Caco-2 (cell line): ENCODE measurements around the gene MAP3K4. TPM values are rescaled to one million over a fixed set of nuclear protein-coding genes. Genes with fewer than 3 reads are reported as not detected.

ENCODE experiments used
- BruUV-seq: library from RNA; stranded (reverse); fragments of 400-500 nt; replicated peaks from 2 replicates; lab custom pipeline; 2021; lab: Mats Ljungman, UMichigan
- CTCF ChIA-PET: fragments of 300-600 bp; sonication (Branson Sonifier 250); formaldehyde crosslinking; loops from one replicate; lab custom pipeline; 2022; ENCODE audit warnings: antibody characterized with exemption; lab: Charles Lee
- POLR2A ChIA-PET: fragments of 300-600 bp; sonication (Branson Sonifier 250); formaldehyde crosslinking; loops from one replicate; lab custom pipeline; 2022; ENCODE audit warnings: antibody characterized with exemption; lab: Charles Lee
- DNase-seq, 2 experiments: peaks; one replicate each; pipeline versions ENCODE4 v3.0.0 to v3.0.0-alpha.2; 2020 to 2022
- H3K27me3 ChIP-seq: replicated peaks from 2 replicates; pipeline ENCODE4 v1.6.0; 2011; ENCODE audit warnings: low read length; ENCODE audit not compliant: control insufficient read depth, insufficient read depth
- H3K36me3 ChIP-seq: 2 replicates; pipeline ENCODE4 v1.5.1; 2011; ENCODE audit warnings: low read length; ENCODE audit not compliant: control insufficient read depth, insufficient read depth
- H3K4me1 ChIP-seq: fragments of 250-450 bp; sonication (Bioruptor Pico); 2 replicates; pipeline ENCODE4 v1.5.1; 2020; ENCODE audit warnings: mild to moderate bottlenecking
- H3K4me3 ChIP-seq: 2 replicates; pipeline ENCODE4 v1.5.1; 2011; ENCODE audit warnings: low read depth, mild to moderate bottlenecking, control low read depth, low read length
- H3K9me3 ChIP-seq: fragments of 250-450 bp; sonication (Bioruptor Pico); 2 replicates; pipeline ENCODE4 v1.5.1; 2020; ENCODE audit warnings: mild to moderate bottlenecking, moderate library complexity
- H3K27ac Mint-ChIP-seq: one replicate; pipeline ENCODE4 v1.8.0; 2022; ENCODE audit warnings: mixed read lengths; ENCODE audit not compliant: unreplicated experiment
- H3K27me3 Mint-ChIP-seq: one replicate; pipeline ENCODE4 v1.8.0; 2022; ENCODE audit warnings: mixed read lengths; ENCODE audit not compliant: insufficient read depth, unreplicated experiment
- H3K36me3 Mint-ChIP-seq: one replicate; pipeline ENCODE4 v1.8.0; 2022; ENCODE audit warnings: mild to moderate bottlenecking, mixed read lengths; ENCODE audit not compliant: insufficient read depth, unreplicated experiment
- H3K4me1 Mint-ChIP-seq: one replicate; pipeline ENCODE4 v1.8.0; 2022; ENCODE audit warnings: low read depth, mixed read lengths; ENCODE audit not compliant: unreplicated experiment
- H3K4me3 Mint-ChIP-seq: one replicate; pipeline ENCODE4 v1.8.0; 2022; ENCODE audit warnings: mild to moderate bottlenecking, moderate library complexity, mixed read lengths; ENCODE audit not compliant: unreplicated experiment
- H3K9me3 Mint-ChIP-seq: one replicate; pipeline ENCODE4 v1.8.0; 2022; ENCODE audit warnings: mixed read lengths; ENCODE audit not compliant: unreplicated experiment
- intact Hi-C: fragments of 100-400 bp; cut with micrococcal nuclease; formaldehyde crosslinking; loops from one replicate; pipeline ENCODE4 v1.10.0; 2022; ENCODE audit not compliant: unreplicated experiment
- total RNA-seq: library from RNA; stranded (reverse); gene quantifications from 2 replicates; pipeline ENCODE4 v1.2.3, GENCODE V29; 2022
- TF ChIP-seq, protein P1 (sequence below), 2 experiments: fragments of 200-600 bp in 1 of 2; IDR thresholded peaks; 1 replicate in 1 of 2; 2 replicates in 1 of 2; pipeline versions ENCODE4 v1.5.1 to v1.8.0; 2011 to 2022; ENCODE audit warnings: antibody characterized with exemption in 1 of 2, control low read depth in 1 of 2, inconsistent platforms in 1 of 2, low read depth in 1 of 2, low read length in 1 of 2, mild to moderate bottlenecking in 1 of 2, moderate library complexity in 1 of 2; ENCODE audit not compliant: insufficient read depth in 1 of 2, severe bottlenecking in 1 of 2, unreplicated experiment in 1 of 2

MAP3K4 gene
- total RNA-seq, 1 experiment from 2014 or later, result 34.3 TPM

DNA sequence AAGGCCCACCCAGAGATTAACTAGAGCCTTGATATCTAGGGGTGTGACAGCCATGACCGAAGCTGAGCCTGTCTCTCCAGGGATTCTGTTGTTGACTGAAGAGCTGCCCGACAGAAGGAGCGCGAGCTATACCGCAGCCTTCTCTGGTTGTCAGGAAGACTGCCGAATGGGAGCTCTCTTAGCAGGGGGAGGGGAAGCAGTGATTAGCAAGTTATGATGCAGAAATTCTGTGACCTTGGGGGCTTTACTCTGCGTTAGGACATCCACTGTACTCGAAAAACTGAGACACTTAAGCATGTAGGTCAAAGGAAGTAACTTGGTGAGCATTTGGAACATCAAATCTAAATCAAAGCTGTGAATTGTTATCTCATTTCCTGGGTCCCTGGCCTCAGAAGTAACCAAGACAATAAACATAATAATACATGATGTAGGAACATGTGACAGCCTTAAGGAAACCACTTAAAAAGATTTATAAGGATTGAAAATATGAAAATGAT is 84.7 kb downstream of the MAP3K4 start:
- no peak for DNase-seq
- POLR2A ChIA-PET, result no interaction called here

DNA sequence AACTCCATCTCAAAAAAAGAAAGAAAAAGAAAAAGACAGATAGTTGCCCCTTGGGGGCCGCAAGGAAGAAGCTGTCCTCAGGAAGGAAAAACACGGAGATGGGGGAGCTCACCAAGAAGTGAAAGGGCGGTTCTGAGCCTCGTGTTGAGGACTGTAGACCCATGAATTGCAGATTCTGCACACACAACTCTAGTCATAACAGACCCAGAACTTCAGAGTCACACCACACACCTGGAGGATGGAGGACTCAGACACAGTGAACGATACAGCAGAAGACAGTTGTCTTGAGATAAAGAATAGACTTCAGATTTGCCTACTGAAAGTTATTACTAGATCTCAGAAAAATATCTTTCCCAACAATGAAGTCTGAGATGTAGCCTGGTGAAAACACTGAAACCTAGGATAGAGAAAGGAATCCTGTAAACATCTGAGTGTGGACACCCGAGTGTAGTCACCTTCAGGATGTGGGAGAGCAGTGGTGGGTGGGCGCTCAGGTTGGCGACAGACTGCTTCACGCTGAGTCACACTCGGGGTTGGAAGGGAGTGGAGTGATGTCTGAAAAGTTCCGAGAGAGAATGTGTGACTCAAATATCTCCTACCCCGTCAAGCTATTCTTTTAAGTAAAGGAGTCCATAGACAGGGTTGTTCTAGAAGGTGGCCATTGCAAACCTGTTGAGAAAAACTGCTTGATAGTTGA is 88.1 kb downstream of the MAP3K4 start:
- H3K27me3 Mint-ChIP-seq, result no peaks in the 10 kb centered on the region
- CTCF ChIA-PET, result no interaction called here
- Histone ChIP-seq H3K4me1 (no peaks in the 10 kb centered on the region), H3K27me3 (no peaks in the 10 kb centered on the region), H3K9me3 (no peaks in the 10 kb centered on the region), H3K4me3 (no peak overlapping the region), H3K36me3 (no peaks in the 10 kb centered on the region)
- H3K9me3 Mint-ChIP-seq, result no peaks in the 10 kb centered on the region
- BruUV-seq, result no TSS peak
- no peaks in the 10 kb centered on the region for H3K4me1 Mint-ChIP-seq
- H3K4me3 Mint-ChIP-seq, result no peak overlapping the region
- no peak for DNase-seq
- peaks cover 11% of the 10 kb centered on the region for H3K36me3 Mint-ChIP-seq
- H3K27ac Mint-ChIP-seq, result no peak overlapping the region
- TF ChIP-seq, protein P1, sequence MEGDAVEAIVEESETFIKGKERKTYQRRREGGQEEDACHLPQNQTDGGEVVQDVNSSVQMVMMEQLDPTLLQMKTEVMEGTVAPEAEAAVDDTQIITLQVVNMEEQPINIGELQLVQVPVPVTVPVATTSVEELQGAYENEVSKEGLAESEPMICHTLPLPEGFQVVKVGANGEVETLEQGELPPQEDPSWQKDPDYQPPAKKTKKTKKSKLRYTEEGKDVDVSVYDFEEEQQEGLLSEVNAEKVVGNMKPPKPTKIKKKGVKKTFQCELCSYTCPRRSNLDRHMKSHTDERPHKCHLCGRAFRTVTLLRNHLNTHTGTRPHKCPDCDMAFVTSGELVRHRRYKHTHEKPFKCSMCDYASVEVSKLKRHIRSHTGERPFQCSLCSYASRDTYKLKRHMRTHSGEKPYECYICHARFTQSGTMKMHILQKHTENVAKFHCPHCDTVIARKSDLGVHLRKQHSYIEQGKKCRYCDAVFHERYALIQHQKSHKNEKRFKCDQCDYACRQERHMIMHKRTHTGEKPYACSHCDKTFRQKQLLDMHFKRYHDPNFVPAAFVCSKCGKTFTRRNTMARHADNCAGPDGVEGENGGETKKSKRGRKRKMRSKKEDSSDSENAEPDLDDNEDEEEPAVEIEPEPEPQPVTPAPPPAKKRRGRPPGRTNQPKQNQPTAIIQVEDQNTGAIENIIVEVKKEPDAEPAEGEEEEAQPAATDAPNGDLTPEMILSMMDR (IDR thresholded peaks at IDR 0.05; ENCODE audit: insufficient read depth in 1 of 2, low read depth in 1 of 2, low read length in 1 of 2, severe bottlenecking in 1 of 2, unreplicated experiment in 1 of 2), result no peak
- intact Hi-C loops, result no loop called here
- POLR2A ChIA-PET, result no interaction called here

More for the DNA sequence above, 84.7 kb downstream of the MAP3K4 start:
- Histone ChIP-seq H3K27me3 (no peaks in the 10 kb centered on the region), H3K36me3 (no peaks in the 10 kb centered on the region), H3K9me3 (no peaks in the 10 kb centered on the region), H3K4me3 (no peak overlapping the region), H3K4me1 (no peaks in the 10 kb centered on the region)
- Mint-ChIP-seq H3K9me3 (no peaks in the 10 kb centered on the region), H3K4me3 (no peak overlapping the region), H3K27ac (no peak overlapping the region), H3K36me3 (peaks cover 6% of the 10 kb centered on the region), H3K4me1 (no peaks in the 10 kb centered on the region), H3K27me3 (no peaks in the 10 kb centered on the region)
- intact Hi-C loops, result no loop called here
- BruUV-seq, result no TSS peak
- TF ChIP-seq, protein P1 (IDR thresholded peaks at IDR 0.05; ENCODE audit: insufficient read depth in 1 of 2, low read depth in 1 of 2, low read length in 1 of 2, severe bottlenecking in 1 of 2, unreplicated experiment in 1 of 2), result no peak
- CTCF ChIA-PET, result no interaction called here

DNA sequence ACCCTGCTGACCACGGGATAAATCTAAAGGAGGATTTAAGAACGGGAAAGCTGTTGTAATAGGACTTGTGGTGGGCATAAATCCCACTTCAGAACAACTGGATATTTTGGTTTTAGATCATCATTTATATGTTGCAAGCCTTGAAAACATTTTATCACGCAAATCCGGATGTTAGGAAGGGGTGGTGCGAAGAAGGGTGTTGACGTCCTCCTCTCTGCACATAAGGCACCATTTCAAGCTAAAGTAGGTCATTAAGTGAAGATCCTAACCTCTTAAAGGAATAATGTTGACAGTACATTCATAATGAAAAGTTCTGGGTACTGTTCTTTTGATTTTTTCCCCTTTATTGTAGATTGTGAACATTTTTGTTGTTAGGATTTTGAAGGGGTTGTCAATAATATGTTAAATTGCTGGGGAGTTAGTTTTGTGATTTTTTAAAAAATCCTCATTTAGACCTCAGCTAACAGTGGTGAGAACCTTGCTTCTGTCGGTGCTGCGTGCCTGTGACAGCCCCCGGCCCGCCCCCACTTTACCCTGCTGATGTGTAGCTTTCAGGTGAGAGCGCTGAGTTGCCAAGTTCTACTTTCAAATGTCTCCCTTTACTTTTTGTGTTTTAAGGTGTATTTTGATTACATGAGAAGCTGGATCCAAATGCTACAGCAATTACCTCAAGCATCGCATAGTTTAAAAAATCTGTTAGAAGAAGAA is 88.8 kb downstream of the MAP3K4 start:
- no peaks in the 10 kb centered on the region for H3K36me3 ChIP-seq
- TF ChIP-seq, protein P1 (IDR thresholded peaks at IDR 0.05; ENCODE audit: insufficient read depth in 1 of 2, low read depth in 1 of 2, low read length in 1 of 2, severe bottlenecking in 1 of 2, unreplicated experiment in 1 of 2), result no peak
- H3K9me3 Mint-ChIP-seq, result no peaks in the 10 kb centered on the region
- no peaks in the 10 kb centered on the region for H3K9me3 ChIP-seq
- H3K27me3 ChIP-seq, result no peaks in the 10 kb centered on the region
- BruUV-seq, result no TSS peak
- ChIA-PET POLR2A (no interaction called here), CTCF (no interaction called here)
- H3K36me3 Mint-ChIP-seq, result peaks cover 15% of the 10 kb centered on the region
- intact Hi-C loops, result no loop called here
- DNase-seq, result no peak
- H3K27ac Mint-ChIP-seq, result no peak overlapping the region
- no peak overlapping the region for H3K4me3 Mint-ChIP-seq
- no peaks in the 10 kb centered on the region for H3K27me3 Mint-ChIP-seq
- H3K4me1 Mint-ChIP-seq, result no peaks in the 10 kb centered on the region
- no peaks in the 10 kb centered on the region for H3K4me1 ChIP-seq
- no peak overlapping the region for H3K4me3 ChIP-seq
